Measurements from ENCODE around the gene MROH2A.
A peak's percentile ranks its signal among the peaks of the same experiment; 100 is the strongest.

The MROH2A gene

GRCh38 chr2:233838726-233839446, 60.8 kb downstream of the MROH2A start:
- DNase-seq (ENCODE audit: low read depth) = no peak

GRCh38 chr2:233839447-233839820, 61.3 kb downstream of the MROH2A start:
- no peak for DNase-seq (ENCODE audit: low read depth)

GRCh38 chr2:233840520-233840919, 62.4 kb downstream of the MROH2A start:
- DNase-seq (ENCODE audit: low read depth) = no peak

DNA sequence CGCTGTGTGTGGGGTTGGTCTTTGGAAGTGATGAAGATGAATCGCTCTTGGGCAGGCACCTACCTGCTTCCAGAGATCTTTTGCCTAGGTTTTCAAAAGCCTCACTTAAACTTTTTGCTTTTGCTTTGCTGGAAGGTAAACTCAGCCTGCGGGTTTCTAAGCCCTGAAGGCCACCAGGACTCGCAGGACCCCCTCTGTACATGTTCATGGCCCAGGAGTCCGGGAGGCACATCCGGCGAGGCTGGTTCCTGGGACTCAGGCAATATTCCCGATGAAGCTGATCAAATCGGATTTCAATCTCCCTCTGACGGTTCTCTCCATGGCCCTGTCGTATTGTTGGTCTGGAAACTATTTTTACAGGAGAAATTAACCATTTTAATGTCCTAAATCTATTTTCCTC, 63.1 kb downstream of the MROH2A start:
- no peak for DNase-seq (ENCODE audit: low read depth)

DNA sequence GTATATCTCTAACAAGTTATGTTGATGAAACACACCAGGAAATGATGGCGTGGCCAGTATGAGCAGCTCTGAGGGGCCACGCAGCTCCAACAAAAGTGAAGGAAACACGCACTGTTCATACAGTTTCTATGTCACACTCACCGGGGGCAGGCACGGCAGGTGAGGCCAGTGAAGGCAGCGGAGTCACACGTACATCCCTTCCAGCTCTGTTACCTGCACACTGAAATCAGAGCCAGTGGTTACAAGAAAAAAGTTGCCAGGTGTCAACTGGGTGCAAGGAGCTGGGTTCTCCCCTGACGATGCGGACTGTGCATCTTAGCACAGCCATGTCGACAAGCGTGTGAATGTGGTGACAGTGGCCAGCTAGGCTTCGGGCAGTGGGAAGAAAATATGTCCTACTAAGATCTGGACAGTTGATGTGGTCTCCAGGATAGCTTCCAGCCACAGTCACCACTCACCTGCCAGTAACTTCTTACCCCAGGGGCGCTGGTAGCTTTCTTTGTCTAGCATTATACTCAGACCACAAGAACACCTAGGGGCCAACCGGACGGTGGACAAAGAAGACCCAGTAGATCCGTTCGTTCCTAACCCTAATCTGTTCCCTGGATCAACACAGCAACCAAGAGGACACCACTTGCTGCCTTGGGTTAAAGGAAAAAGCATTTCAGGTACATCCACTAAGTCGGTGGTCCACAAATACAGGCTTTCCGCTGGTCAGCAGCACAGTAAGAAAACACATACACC, 66.1 kb downstream of the MROH2A start:
- DNase-seq (ENCODE audit: low read depth) = no peak

DNA sequence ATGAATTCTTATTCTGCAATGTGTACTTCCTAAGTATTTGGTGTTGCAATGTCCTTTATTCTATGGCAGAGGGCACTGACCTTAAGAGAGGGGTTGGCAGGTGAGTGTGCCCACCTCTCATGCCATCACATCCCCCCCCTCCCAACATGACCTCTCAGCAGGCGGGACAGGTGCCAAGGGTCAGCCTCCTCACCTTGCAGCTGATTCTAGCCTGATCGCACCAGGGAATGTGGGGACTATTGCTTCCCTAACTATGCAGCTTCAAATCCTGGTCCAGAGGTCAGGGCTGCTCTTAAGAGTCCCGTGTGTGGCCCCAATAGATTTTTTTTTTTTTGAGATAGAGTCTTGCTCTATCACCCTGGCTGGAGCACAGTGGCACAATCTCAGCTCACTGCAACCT, 66.7 kb downstream of the MROH2A start:
- DNase-seq (ENCODE audit: low read depth) = no peak

DNA sequence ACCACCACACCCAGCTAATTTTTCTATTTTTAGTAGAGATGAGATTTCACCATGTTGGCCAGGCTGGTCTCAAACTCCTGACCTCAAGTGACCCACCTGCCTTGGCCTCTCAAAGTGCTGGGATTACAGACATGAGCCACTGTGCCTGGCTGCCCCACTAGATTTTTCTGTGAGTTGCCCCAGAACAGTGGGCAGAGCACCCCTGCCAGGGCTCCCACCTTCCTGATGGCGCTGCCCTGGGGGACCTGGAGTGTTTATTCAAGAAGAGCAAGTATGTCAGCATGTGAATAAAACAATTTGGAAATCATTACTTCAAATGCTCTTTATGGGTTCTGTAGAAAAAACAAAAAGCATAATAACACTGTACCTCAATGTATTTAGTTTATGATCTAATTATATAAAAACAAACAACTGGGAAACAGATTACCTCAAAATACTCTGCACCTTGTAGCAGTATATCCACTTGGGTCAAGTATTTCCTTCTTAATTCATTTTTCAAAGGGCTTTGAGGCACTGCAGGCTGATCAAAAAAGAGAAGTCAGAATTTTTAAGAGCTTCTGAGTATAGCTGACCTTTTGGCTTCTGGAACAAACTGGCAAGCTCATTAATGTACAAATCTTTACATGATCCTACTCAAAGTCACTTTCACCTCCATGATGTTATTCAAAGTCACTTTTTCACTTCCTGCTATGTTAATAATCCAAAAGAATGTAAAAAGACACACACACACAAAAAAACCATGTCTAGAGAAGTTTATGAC, 67.4 kb downstream of the MROH2A start:
- DNase-seq (ENCODE audit: low read depth) = no peak

DNA sequence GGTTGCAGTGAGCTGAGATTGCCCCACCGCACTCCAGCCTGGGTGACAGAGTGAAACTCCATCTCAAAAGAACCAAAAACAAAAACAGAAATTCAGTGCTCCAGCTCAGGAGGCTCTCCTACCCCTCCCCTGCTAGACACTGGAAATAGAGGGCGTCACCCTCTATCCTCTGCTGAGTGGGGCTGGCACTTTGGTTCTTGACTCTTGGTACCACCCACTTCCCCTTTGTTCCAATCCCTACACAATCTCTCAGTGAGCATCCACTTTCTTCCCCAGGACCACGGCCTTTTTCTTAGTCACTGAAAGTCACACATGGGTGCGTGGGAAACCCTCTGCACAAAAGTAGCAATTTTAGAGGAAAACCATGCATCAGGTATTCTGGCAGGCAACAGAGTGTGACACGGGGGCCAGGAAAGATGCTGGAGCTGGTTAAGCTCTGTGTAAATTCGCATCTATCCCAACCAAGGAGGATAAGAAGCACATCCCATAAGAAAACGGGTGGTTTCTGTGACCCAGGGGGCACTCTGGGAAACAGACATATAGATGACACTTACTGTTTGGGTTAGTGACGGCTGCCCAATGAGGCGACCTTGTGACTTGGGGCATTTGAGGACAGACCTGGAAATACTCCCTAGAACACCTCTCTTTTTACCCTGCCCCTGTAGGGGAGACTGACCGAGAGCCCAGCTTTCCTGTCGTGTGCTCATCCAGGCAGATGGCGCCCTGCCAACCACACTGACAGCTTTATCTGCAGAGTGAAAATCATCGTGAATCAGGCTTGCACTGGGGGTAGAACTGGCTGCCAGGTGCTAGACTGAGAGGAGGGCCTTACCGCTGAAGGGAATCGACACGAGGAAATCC, 68.5 kb downstream of the MROH2A start:
- no peak for DNase-seq (ENCODE audit: low read depth)

DNA sequence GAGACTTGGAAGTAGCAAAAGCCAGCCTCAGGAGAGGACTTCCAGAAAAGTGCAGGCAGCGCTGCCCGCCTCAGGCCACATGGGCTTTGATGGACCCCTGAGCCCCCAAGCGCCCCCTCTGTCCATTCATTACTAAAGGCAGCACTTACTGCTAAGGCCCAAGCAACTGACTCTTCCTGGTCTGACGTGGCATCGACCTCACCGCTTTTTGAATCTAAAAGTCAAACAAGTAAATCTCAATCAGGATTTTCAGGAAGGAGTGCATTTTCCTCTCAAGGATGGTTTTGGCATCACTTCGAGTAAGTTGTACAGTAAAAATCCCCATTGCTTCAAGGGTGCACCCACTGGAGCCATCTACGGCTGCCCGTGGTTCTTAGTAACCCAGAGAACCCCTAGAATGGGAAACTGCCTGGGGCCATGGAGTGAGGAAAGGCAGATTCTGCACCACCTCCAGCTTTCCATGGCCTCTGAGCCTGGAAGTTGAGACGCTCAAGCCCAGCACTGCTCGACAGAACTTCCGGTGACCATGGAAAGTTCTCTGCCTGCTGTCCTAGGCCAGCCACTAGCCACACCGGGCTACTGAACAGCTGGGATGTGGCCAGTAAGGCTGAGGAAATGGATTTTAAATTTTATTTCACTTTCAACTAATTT, 69.2 kb downstream of the MROH2A start:
- no peak for DNase-seq (ENCODE audit: low read depth)

DNA sequence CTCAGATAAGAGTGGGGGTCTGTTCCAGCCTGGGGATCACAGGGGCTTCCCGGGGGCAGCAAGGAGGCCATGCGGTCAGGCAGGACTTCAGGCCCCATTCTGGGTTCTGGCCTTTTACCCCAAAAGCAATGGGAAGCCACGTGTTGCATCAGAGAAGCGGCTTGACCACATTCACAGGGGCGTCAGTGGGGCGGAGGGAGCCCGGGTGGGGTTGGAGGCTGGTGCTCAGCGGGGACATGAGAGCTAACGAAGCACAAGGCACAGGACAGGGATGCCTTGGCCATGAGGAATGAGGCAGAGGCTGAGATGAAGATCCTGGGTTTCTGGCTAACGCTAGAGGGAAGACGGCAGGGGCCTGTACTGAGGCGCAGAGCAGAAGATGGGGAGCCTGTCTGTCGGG, 70.1 kb downstream of the MROH2A start:
- no peak for DNase-seq (ENCODE audit: low read depth)

DNA sequence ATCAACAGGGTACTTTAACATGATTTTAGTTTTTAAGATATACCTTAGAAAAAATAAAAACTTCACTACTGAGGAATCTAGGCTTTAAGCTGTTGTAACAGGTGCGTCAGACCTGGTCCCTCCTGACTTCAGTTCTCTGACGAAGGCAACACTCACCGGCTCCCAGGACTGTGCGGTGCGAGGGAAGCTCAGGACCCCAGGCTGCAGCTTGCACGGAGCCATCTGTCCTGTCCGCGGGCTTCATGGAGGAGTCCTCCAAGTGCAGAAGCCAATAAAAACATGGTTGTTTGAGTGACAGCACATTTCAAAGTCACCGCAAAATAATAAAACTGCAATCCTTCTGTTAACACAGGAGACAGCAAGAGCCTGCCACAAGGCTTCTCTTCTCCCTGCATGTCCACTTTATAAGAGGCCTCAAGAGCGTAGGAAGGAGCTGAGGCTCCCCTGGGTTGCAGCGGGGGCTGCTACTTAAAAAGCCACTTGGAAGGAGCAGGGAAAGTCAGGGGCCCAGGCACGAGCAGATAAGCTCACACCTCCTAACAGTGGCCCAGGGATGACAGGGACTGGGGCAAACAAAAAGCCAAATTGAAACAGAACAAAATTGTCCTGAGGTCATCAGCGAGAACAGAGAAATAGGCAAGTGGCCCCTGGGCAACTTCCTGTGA, 71.6 kb downstream of the MROH2A start:
- DNase-seq (ENCODE audit: low read depth) = no peak

DNA sequence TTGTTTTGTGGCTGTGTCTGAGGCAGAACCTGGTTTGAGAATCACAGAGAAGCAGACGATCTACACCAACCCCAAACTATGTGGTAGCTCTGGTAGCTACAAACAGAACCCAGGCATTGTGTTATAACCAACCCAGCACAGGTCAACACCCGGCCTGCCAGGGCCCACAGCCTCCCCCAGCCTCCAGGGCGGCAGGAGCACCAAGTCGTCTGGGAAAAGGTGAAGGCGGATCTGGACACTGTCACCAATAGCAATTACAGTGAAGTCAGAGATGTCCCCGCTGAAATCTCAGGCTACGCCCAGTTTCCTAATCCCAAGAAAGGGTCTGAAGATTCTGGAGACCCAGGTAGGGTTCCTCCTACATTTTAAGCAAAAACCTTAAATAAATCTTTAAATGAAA, 72.6 kb downstream of the MROH2A start:
- DNase-seq (ENCODE audit: low read depth) = no peak

- DNase-seq (ENCODE audit: low read depth) = no peak
These were observed 73.0 kb downstream of the MROH2A start for GRCh38 chr2:233851169-233851568.

DNA sequence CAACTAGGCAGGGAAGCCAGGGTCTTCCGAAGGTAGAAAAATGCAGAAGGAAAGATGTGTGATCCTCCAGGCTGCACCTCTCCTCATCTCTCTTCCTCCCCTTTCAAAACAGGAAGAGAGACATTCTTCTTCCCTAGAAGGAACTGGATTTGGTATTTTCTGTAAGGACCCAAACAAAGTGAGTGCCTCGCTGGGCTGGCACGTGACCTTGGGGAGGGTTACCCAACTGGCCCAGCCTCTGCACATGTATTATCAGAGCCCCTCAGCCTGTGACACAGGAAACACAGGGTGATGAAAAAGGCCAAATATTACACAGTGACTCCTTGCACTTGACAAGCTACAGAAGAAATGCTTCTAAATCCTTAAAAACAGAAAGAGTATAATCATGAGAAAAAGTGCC, 73.9 kb downstream of the MROH2A start:
- DNase-seq (ENCODE audit: low read depth) = no peak

DNA sequence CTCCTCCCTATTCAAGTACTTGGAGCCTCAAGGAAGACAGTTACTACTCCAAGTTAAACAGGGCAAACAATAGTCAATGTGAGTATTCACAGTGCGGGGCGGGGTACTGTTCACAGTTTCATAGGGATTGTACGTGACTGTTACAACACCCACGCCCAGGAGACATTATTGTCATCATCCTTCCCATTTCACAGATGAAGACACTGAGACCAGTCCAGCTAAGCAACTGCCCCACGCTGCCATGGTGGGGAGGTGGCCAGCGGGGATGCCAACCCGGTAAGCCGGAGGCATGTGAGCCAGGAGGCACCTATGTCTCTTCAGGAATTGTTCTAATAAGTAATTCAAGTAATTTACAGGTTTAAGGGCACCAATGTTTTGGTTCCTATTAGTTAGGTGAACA, 75.2 kb downstream of the MROH2A start:
- no peak for DNase-seq (ENCODE audit: low read depth)

GRCh38 chr2:233853883-233854240, 75.7 kb downstream of the MROH2A start:
- no peak for DNase-seq (ENCODE audit: low read depth)

DNA sequence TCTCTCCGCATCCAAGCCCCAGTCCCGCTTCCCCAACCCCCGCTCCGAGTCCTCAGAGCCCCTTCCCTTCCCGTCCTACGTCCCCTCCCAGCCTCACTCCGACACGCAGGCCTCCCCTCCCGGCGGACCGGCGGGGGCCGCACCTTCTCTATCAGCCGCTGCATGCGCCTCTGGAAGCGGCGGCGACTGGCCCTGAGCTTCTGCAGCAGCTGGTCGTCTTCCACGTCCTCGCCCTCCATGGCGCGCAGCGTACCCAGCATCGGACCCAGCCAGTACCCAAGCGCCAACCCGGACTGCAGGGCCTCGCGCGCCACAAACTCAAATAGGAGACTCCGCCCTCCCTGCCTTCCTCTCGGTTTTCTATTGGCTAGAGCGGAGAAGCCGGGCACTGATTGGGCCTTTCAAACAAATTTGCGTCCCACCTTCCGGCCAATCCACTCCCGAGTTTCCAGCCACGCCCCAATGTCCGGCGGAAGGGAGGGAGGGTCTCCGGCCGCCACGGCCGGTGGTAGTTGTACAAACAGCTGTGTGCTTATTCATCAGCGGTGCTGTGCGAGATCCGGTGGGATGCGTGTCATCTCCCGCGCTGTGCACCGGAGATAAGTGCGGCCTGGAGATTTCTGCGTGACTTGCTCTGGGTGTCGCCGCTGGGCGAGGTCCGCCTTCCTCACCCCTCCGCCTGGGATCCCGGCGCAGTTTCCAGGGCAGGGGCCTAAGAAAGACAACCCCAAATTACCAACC, 76.3 kb downstream of the MROH2A start, which contains the start of gene HJURP:
HJURP (minus strand) TSS at position 295 of the 741 bp plus-strand sequence; CDS start at position 260, 35 bp downstream.
- peak; percentile 87 for DNase-seq (ENCODE audit: low read depth)

GRCh38 chr2:233855345-233855744, 77.2 kb downstream of the MROH2A start:
- DNase-seq (ENCODE audit: low read depth) = no peak

DNA sequence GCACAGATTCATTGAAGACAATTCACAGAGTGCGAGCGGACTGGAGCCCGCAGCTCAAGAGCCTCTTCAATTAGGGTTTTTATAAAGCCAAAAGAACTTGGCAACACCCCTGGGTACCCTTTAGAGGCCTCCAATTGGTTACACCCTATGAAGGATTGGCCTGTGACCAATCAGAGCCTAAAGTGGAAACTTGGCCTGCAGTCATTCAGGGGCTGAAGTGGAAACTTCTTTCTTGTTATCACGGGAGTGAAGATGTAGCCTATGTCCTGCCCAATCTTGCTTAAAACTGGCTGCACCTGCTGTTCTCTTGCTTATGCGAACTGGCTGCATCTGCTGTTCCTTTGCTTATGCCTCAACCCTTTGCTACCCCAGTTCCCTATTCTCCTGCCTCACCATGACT, 78.1 kb downstream of the MROH2A start:
- no peak for DNase-seq (ENCODE audit: low read depth)

DNA sequence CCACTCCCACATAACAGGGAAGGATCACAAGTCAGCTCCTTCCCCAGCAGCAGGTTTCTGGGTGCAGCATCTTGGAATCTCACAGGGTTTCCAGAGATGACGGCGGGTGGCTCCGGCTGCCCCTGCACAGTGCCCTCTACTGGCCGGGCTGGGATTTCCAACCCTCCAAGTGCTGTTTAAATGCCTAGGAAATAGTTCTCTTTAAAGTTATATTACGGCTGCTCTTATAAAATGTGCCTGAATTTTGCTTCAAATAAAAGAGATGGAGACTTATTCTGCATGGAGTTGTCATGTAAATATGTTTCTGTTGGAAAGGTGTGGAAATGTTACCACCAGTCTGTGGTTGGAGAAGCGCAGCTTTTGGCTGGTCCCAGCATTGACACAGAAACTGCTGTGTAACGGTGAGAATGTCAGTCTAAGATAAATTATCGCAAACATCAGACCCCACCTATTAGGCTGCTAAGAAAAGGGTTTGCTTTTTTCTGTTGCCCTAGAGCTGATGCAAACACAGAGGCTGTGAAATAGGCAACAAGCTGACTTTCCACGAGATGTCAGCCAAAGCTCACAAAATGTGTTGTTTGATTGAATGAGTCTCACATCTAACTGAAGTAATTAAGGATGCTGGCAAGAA, 79.5 kb downstream of the MROH2A start:
- peak; percentile 26 for DNase-seq (ENCODE audit: low read depth)

Data from activated T-cell treated with anti-CD3 and anti-CD28 coated beads for 24 hours (primary cell).